Fibroblast of lung (primary cell): ENCODE measurements around the gene BRI3BP.

Experiments
- EZH2 ChIP-seq: IDR thresholded peaks from 2 replicates; pipeline ENCODE4 v1.5.1; 2012; ENCODE audit warnings: low read length, control low read depth, mild to moderate bottlenecking; ENCODE audit errors: missing control alignments
- TF ChIP-seq, protein P1 (sequence below), 2 donors: IDR thresholded peaks in 1 of 2; conservative IDR thresholded peaks in 1 of 2; 1 replicate in 1 of 2; 2 replicates in 1 of 2; pipeline ENCODE4 v1.5.1; 2011 to 2012; ENCODE audit warnings: low read length in 2 of 2, control low read depth in 1 of 2, inconsistent platforms in 1 of 2, low read depth in 1 of 2, mild to moderate bottlenecking in 1 of 2

DNA sequence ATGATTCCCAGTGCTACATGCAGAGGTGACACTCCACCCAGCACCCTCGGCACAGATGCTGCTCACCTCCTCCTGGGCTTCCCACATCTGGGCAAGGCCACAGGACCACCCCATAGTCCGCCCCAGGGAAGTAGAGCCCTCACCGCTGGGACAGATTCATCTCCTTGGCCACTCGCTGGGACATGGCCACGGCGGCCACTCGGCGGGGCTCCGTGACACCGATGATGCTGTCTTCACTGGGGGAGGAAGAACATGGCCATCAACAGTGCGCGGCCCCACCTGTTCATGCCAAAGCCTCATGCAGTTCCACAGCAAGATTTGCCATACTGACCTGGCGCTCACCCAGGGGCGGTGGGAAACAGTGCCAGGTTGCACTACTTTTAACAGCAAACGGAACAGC, 18.2 kb upstream of the BRI3BP start:
- TF ChIP-seq, protein P1, sequence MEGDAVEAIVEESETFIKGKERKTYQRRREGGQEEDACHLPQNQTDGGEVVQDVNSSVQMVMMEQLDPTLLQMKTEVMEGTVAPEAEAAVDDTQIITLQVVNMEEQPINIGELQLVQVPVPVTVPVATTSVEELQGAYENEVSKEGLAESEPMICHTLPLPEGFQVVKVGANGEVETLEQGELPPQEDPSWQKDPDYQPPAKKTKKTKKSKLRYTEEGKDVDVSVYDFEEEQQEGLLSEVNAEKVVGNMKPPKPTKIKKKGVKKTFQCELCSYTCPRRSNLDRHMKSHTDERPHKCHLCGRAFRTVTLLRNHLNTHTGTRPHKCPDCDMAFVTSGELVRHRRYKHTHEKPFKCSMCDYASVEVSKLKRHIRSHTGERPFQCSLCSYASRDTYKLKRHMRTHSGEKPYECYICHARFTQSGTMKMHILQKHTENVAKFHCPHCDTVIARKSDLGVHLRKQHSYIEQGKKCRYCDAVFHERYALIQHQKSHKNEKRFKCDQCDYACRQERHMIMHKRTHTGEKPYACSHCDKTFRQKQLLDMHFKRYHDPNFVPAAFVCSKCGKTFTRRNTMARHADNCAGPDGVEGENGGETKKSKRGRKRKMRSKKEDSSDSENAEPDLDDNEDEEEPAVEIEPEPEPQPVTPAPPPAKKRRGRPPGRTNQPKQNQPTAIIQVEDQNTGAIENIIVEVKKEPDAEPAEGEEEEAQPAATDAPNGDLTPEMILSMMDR (conservative IDR thresholded peaks at IDR 0.05 in 1 of 2, IDR thresholded peaks at IDR 0.05 in 1 of 2; ENCODE audit: low read depth in 1 of 2, low read length in 2 of 2): no peak
- no peak for TF ChIP-seq EZH2
